Activated CD4-positive, alpha-beta memory T cell treated with anti-CD3 and anti-CD28 coated beads for 36 hours (primary cell): ENCODE data around the gene KRTAP5-5. TPM values are rescaled to one million over a fixed set of nuclear protein-coding genes. Genes with fewer than 3 reads are reported as not detected.

Experiments used
- CTCF ChIA-PET: fragments of 350-600 bp; sonication (Branson Sonifier 250); formaldehyde crosslinking; loops from one replicate; lab custom pipeline; 2021; ENCODE audit warnings: antibody characterized with exemption, inconsistent platforms; lab: Charles Lee
- POLR2A ChIA-PET: fragments of 350-600 bp; sonication (Branson Sonifier 250); formaldehyde crosslinking; loops from one replicate; lab custom pipeline; 2021; ENCODE audit warnings: antibody characterized with exemption; lab: Charles Lee
- DNase-seq: peaks from one replicate; pipeline ENCODE4 v3.0.0-alpha.2; 2020
- H3K27ac Mint-ChIP-seq: one replicate; pipeline ENCODE4 v1.8.0; 2021; ENCODE audit warnings: mixed read lengths
- H3K27me3 Mint-ChIP-seq: one replicate; pipeline ENCODE4 v1.8.0; 2021; ENCODE audit warnings: mixed read lengths
- H3K36me3 Mint-ChIP-seq: one replicate; pipeline ENCODE4 v1.8.0; 2021; ENCODE audit warnings: mixed read lengths
- H3K4me1 Mint-ChIP-seq: one replicate; pipeline ENCODE4 v1.8.0; 2021; ENCODE audit warnings: low read depth, mixed read lengths
- H3K4me3 Mint-ChIP-seq: one replicate; pipeline ENCODE4 v1.8.0; 2021; ENCODE audit warnings: mild to moderate bottlenecking, mixed read lengths
- H3K9me3 Mint-ChIP-seq: one replicate; pipeline ENCODE4 v1.8.0; 2021; ENCODE audit warnings: mixed read lengths
- intact Hi-C: fragments of 100-400 bp; cut with micrococcal nuclease; formaldehyde crosslinking; loops from one replicate; pipeline ENCODE4 v1.15.1; 2023
- total RNA-seq, 2 experiments: library from RNA; stranded (reverse); gene quantifications; one replicate each; pipeline ENCODE4 v1.2.3, GENCODE V29; 2021

The KRTAP5-5 gene
- total RNA-seq, 2 experiments from 2014 or later = not detected

DNA sequence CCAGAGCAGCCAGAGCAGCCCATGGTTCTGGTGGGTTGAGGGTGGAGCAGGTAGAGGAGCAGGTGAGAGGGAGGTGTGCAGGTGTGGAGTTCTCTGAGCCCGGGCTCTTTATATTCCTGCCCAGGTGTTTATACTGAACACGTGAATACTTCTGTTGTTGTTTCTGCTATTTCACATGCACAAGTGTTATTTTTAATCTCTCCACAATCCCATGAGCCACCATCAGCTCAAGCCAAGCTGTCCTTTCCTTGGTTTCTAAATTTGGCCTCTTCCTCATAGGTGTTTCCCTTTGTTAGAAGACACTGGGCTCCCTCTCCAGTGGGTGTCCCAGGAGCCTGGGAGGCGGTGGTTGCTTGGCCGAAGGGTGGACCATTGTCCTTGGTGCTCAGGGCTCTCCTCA lies 21.2 kb upstream of the KRTAP5-5 start, which contains the start of gene KRTAP5-3:
Gene KRTAP5-3 (minus strand): TSS at position 101 of the 400 bp plus-strand sequence. CDS start 78 bp downstream, at position 23.
- Mint-ChIP-seq H3K4me1 (peaks cover 8% of the 10 kb centered on the region), H3K9me3 (no peaks in the 10 kb centered on the region), H3K4me3 (no peak within 1 kb of the TSS), H3K36me3 (no peaks in the 10 kb centered on the region), H3K27me3 (peaks cover 10% of the 10 kb centered on the region), H3K27ac (no peak within 1 kb of the TSS)
- no peak for DNase-seq
- POLR2A ChIA-PET = no interaction called here
- CTCF ChIA-PET = interaction anchor here (0.9 to 1.2 kb wide), 3 partner anchors 13 to 34 kb away, joined by 3 to 5 read pairs (median 3); no protein-coding TSS in a partner anchor
- intact Hi-C loops = no loop called here

GRCh38 chr11:1618231-1618630 lies 11.3 kb upstream of the KRTAP5-5 start:
- ChIA-PET CTCF (interaction anchor here (1.1 to 2.0 kb wide), 4 partner anchors 11 to 34 kb away, joined by 4 to 6 read pairs (median 5); partner anchors contain the start of gene KRTAP5-5), POLR2A (no interaction called here)
- Mint-ChIP-seq H3K4me1 (peaks cover 6% of the 10 kb centered on the region), H3K27me3 (peaks cover 15% of the 10 kb centered on the region), H3K4me3 (no peak overlapping the region), H3K9me3 (no peaks in the 10 kb centered on the region), H3K36me3 (no peaks in the 10 kb centered on the region), H3K27ac (no peak overlapping the region)
- intact Hi-C loops = no loop called here
- DNase-seq = no peak

DNA sequence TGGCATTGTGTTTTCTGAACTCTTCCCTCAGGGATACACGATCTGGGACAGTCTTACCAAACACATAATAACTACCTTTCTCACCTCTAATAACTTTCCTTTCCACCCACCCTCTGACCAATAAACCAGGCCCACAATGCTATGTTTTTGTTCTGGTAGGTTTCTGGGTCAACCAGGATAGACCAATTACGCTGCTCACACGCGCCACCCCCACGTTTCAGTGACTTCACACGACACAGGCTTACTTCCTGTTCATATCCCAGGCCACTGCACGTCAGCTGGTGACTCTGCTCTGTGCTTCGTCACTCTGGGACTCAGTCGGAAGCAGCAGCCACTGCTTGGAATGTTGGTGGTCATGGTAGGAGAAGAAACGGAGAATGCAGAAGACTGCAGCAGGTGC lies 10.1 kb upstream of the KRTAP5-5 start:
- Mint-ChIP-seq H3K4me1 (peaks cover 6% of the 10 kb centered on the region), H3K36me3 (no peaks in the 10 kb centered on the region), H3K4me3 (no peak overlapping the region), H3K27me3 (peaks cover 15% of the 10 kb centered on the region), H3K9me3 (no peaks in the 10 kb centered on the region), H3K27ac (peak overlapping the region; percentile 2)
- DNase-seq = peak; percentile 64
- intact Hi-C loops = no loop called here
- ChIA-PET POLR2A (no interaction called here), CTCF (interaction anchor here (1.5 kb wide), 1 partner anchor 8 kb away, joined by 3 read pairs; no protein-coding TSS in a partner anchor)

DNA sequence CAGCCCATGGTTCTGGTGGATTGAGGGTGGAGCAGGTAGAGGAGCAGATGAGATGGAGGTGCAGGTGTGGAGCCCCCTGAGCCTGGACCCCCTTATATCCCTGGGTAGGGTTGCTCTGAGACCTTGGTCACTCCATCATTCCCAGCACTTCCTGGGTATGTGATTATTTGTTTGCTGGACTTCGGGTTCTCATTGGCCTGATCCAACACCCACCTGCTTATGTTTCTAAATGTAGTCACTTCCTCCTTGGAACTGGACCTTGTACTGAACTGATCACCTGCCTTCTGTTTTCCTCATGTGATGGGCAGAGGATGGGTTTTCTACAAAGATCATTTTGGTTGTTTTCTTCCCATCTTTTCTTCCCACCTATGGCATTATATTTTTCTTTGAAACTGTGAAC lies 7.5 kb upstream of the KRTAP5-5 start, which contains the start of gene KRTAP5-4:
Gene KRTAP5-4 (minus strand): TSS at position 53 of the 400 bp plus-strand sequence. CDS start 45 bp downstream, at position 8.
- H3K36me3 Mint-ChIP-seq = no peaks in the 10 kb centered on the region
- no peak for DNase-seq
- H3K27ac Mint-ChIP-seq = no peak within 1 kb of the TSS
- ChIA-PET CTCF (no interaction called here), POLR2A (no interaction called here)
- no peak within 1 kb of the TSS for H3K4me3 Mint-ChIP-seq
- peaks cover 6% of the 10 kb centered on the region for H3K4me1 Mint-ChIP-seq
- peaks cover 4% of the 10 kb centered on the region for H3K27me3 Mint-ChIP-seq
- H3K9me3 Mint-ChIP-seq = no peaks in the 10 kb centered on the region
- intact Hi-C loops = no loop called here

- intact Hi-C loops = no loop called here
- Mint-ChIP-seq H3K36me3 (no peaks in the 10 kb centered on the region), H3K27ac (no peak overlapping the region), H3K9me3 (no peaks in the 10 kb centered on the region), H3K4me3 (no peak overlapping the region), H3K27me3 (peaks cover 3% of the 10 kb centered on the region), H3K4me1 (peaks cover 6% of the 10 kb centered on the region)
- DNase-seq = no peak
- ChIA-PET CTCF (interaction anchor here (0.9 to 1.3 kb wide), 2 partner anchors 29 to 77 kb away, joined by 4 read pairs; no protein-coding TSS in a partner anchor), POLR2A (no interaction called here)
Observed at GRCh38 chr11:1623716-1624115, 5.9 kb upstream of the KRTAP5-5 start.

- Mint-ChIP-seq H3K4me3 (no peak overlapping the region), H3K9me3 (no peaks in the 10 kb centered on the region), H3K36me3 (no peaks in the 10 kb centered on the region), H3K27ac (no peak overlapping the region), H3K4me1 (peaks cover 4% of the 10 kb centered on the region), H3K27me3 (peaks cover 6% of the 10 kb centered on the region)
- no peak for DNase-seq
- ChIA-PET POLR2A (no interaction called here), CTCF (interaction anchor here (1.3 to 1.7 kb wide), 2 partner anchors 28 to 78 kb away, joined by 4 to 6 read pairs; no protein-coding TSS in a partner anchor)
- intact Hi-C loops = loop anchor here (5.0 kb wide), 1 partner anchor 37 kb away; the partner anchor contains the start of gene KRTAP5-1
Observed at GRCh38 chr11:1624621-1625020, 5.0 kb upstream of the KRTAP5-5 start.

GRCh38 chr11:1625541-1625940 lies 4.0 kb upstream of the KRTAP5-5 start:
- Mint-ChIP-seq H3K27ac (no peak overlapping the region), H3K4me3 (no peak overlapping the region), H3K4me1 (peaks cover 3% of the 10 kb centered on the region), H3K27me3 (peaks cover 8% of the 10 kb centered on the region), H3K36me3 (no peaks in the 10 kb centered on the region), H3K9me3 (no peaks in the 10 kb centered on the region)
- no peak for DNase-seq
- intact Hi-C loops = loop anchor here (5.0 kb wide), 1 partner anchor 38 kb away; the partner anchor contains the start of gene KRTAP5-1
- CTCF ChIA-PET = interaction anchor here (1.4 to 4.2 kb wide), 3 partner anchors 27 to 51 kb away, joined by 3 to 32 read pairs (median 6); no protein-coding TSS in a partner anchor
- POLR2A ChIA-PET = no interaction called here

DNA sequence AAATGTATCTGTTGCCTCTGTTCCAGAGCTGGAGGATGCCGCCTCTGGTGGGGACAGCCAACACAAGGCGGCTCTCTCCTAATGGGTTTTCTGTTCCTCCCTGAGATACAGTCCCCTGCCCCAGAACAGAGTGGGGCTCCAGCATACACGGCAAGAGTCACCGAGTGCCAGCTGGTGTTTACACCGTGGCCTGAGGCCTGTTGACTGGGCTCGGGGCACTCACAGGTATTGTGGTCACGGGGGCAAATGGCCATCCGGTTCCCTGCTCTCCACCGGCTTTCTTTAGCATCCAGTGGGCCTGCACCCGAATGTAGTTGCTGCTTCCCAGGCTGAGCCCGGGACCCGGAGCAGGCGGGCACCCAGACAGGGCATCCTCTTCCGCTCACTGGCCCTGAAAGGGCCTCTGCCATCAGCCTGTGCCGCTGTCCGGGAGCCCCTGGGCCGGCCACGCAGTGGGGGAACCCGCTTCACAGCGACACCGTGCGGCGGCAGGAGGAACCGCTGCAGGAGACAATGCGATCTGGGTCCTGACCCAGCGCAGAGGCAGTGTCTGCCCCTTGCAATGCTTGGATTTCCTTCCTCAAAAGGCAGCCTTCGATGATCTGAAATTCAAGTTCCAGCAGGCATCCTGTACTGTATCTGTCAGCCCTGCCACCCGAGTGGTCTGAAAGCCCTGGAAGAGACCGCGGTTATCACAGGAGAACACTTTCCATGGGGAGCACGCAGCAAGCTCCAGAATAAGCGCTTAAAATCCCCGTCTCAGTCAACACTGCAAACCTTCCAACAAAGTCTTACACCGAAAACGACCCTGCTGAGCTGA lies 859 bp upstream of the KRTAP5-5 start:
- no peaks in the 10 kb centered on the region for H3K9me3 Mint-ChIP-seq
- POLR2A ChIA-PET = no interaction called here
- H3K4me1 Mint-ChIP-seq = peaks cover 7% of the 10 kb centered on the region
- CTCF ChIA-PET = interaction anchor here (0.7 to 4.2 kb wide), 15 partner anchors 9 to 82 kb away, joined by 3 to 32 read pairs (median 5); no protein-coding TSS in a partner anchor
- H3K27me3 Mint-ChIP-seq = peaks cover 27% of the 10 kb centered on the region
- DNase-seq = peak; percentile 73
- H3K36me3 Mint-ChIP-seq = no peaks in the 10 kb centered on the region
- intact Hi-C loops = loop anchor here (5.0 kb wide), 1 partner anchor 41 kb away; the partner anchor contains the start of gene KRTAP5-1
- H3K4me3 Mint-ChIP-seq = no peak overlapping the region
- no peak overlapping the region for H3K27ac Mint-ChIP-seq

DNA sequence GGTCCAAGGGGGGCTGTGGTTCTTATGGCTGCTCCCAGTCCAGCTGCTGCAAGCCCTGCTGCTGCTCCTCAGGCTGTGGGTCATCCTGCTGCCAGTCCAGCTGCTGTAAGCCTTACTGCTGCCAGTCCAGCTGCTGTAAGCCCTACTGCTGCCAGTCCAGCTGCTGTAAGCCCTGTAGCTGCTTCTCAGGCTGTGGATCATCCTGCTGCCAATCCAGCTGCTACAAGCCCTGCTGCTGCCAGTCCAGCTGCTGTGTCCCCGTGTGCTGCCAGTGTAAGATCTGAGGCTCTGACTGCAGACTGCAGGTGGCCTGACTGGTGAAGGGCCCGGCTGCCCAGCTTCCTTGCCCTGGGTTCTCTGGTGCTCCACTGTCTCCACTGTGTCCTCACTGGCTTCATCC lies 696 bp downstream of the KRTAP5-5 start:
- Mint-ChIP-seq H3K27me3 (peaks cover 29% of the 10 kb centered on the region), H3K36me3 (no peaks in the 10 kb centered on the region), H3K9me3 (no peaks in the 10 kb centered on the region), H3K27ac (no peak overlapping the region), H3K4me1 (peaks cover 7% of the 10 kb centered on the region), H3K4me3 (no peak overlapping the region)
- ChIA-PET CTCF (interaction anchor here (0.6 to 2.8 kb wide), 6 partner anchors 10 to 273 kb away, joined by 3 to 16 read pairs (median 5); no protein-coding TSS in a partner anchor), POLR2A (no interaction called here)
- DNase-seq = no peak
- intact Hi-C loops = no loop called here

- POLR2A ChIA-PET = no interaction called here
- H3K27ac Mint-ChIP-seq = no peak overlapping the region
- peaks cover 7% of the 10 kb centered on the region for H3K4me1 Mint-ChIP-seq
- peaks cover 29% of the 10 kb centered on the region for H3K27me3 Mint-ChIP-seq
- H3K9me3 Mint-ChIP-seq = no peaks in the 10 kb centered on the region
- no peak for DNase-seq
- H3K4me3 Mint-ChIP-seq = no peak overlapping the region
- CTCF ChIA-PET = interaction anchor here (0.6 to 2.8 kb wide), 9 partner anchors 9 to 272 kb away, joined by 3 to 16 read pairs (median 4); no protein-coding TSS in a partner anchor
- H3K36me3 Mint-ChIP-seq = no peaks in the 10 kb centered on the region
- intact Hi-C loops = no loop called here
Observed at GRCh38 chr11:1631066-1631568, 1.5 kb downstream of the KRTAP5-5 start.

- no peak overlapping the region for H3K27ac Mint-ChIP-seq
- intact Hi-C loops = no loop called here
- CTCF ChIA-PET = interaction anchor here (1.2 to 2.8 kb wide), 6 partner anchors 8 to 43 kb away, joined by 3 to 14 read pairs (median 6); no protein-coding TSS in a partner anchor
Observed at GRCh38 chr11:1632053-1632714, 2.6 kb downstream of the KRTAP5-5 start.

More at GRCh38 chr11:1632053-1632714, 2.6 kb downstream of the KRTAP5-5 start:
- no peak for DNase-seq
- H3K36me3 Mint-ChIP-seq = no peaks in the 10 kb centered on the region
- no peaks in the 10 kb centered on the region for H3K9me3 Mint-ChIP-seq
- peaks cover 29% of the 10 kb centered on the region for H3K27me3 Mint-ChIP-seq
- peaks cover 7% of the 10 kb centered on the region for H3K4me1 Mint-ChIP-seq
- POLR2A ChIA-PET = no interaction called here
- H3K4me3 Mint-ChIP-seq = no peak overlapping the region
